ENCODE results near the gene BAZ2A.

- TF ChIP-seq POLR2AphosphoS5 (IDR thresholded peaks at IDR 0.05): no peak
- TF ChIP-seq, protein P1, sequence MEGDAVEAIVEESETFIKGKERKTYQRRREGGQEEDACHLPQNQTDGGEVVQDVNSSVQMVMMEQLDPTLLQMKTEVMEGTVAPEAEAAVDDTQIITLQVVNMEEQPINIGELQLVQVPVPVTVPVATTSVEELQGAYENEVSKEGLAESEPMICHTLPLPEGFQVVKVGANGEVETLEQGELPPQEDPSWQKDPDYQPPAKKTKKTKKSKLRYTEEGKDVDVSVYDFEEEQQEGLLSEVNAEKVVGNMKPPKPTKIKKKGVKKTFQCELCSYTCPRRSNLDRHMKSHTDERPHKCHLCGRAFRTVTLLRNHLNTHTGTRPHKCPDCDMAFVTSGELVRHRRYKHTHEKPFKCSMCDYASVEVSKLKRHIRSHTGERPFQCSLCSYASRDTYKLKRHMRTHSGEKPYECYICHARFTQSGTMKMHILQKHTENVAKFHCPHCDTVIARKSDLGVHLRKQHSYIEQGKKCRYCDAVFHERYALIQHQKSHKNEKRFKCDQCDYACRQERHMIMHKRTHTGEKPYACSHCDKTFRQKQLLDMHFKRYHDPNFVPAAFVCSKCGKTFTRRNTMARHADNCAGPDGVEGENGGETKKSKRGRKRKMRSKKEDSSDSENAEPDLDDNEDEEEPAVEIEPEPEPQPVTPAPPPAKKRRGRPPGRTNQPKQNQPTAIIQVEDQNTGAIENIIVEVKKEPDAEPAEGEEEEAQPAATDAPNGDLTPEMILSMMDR (IDR thresholded peaks at IDR 0.05): no peak
- no peak for TF ChIP-seq EP300 (IDR thresholded peaks at IDR 0.05)
Measured at GRCh38 chr12:56670836-56671235, 40.7 kb upstream of the BAZ2A start.
